Measurements from ENCODE around the gene ZFC3H1.
A peak's percentile ranks its signal among the peaks of the same experiment; 100 is the strongest.

DNA sequence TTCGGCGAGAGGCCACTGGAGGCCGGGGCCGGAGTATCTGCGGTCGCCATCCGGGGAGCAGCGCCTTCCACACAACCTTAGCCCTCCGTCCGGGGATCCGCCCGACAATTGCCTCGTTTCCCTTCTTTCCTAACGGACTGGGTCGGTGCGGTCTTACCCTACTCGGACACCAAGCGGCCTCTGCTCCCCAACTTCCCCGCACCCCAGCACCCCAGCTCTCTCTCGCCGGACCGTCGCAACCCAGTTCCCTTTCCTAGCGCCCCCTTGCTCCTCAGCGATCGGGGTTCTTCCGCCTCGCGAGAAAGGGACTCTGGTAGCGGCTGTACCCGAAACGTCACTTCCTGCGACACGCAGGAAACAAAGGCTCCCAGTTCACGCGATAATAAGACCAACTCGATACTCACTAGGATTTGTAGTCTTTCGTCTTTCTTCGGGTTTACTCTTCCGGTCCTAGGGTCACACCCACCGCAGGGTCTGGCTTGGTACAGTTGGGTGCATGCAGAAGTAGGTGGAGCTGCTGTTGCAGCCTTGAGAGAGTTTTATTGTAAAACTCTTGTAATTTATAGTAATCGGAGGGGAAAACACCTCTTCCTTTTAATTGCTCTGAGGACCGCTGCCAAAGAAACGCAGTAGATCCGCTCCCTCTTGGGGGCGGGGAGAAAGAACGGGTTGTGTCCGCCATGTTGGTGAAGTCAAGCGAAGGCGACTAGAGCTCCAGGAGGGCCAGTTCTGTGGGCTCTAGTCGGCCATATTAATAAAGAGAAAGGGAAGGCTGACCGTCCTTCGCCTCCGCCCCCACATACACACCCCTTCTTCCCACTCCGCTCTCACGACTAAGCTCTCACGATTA is at the start of gene ZFC3H1, which contains the start of gene THAP2:
- TF ChIP-seq CTCF (conservative IDR thresholded peaks at IDR 0.05; ENCODE audit: low read depth, low read length), result peak; percentile 43
- TF ChIP-seq NFE2L2 (IDR thresholded peaks at IDR 0.05; ENCODE audit: low read depth, low read length), result 0 out of 2 replicates have a peak, but pooled peaks have one; percentile 2
- peak; percentile 95 for TF ChIP-seq POLR2A (IDR thresholded peaks at IDR 0.05; ENCODE audit: low read depth, low read length)
- no peak for TF ChIP-seq RFX5 (IDR thresholded peaks at IDR 0.05; ENCODE audit: low read depth, low read length)
- no peak for TF ChIP-seq RAD21 (IDR thresholded peaks at IDR 0.05; ENCODE audit: low read length)
- TF ChIP-seq, protein P1, sequence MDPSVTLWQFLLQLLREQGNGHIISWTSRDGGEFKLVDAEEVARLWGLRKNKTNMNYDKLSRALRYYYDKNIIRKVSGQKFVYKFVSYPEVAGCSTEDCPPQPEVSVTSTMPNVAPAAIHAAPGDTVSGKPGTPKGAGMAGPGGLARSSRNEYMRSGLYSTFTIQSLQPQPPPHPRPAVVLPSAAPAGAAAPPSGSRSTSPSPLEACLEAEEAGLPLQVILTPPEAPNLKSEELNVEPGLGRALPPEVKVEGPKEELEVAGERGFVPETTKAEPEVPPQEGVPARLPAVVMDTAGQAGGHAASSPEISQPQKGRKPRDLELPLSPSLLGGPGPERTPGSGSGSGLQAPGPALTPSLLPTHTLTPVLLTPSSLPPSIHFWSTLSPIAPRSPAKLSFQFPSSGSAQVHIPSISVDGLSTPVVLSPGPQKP (IDR thresholded peaks at IDR 0.05; ENCODE audit: borderline replicate concordance, low read depth, low read length), result no peak

All from IMR-90 (cell line).